ENCODE measurements around the gene HDAC1.

HDAC1 gene

DNA sequence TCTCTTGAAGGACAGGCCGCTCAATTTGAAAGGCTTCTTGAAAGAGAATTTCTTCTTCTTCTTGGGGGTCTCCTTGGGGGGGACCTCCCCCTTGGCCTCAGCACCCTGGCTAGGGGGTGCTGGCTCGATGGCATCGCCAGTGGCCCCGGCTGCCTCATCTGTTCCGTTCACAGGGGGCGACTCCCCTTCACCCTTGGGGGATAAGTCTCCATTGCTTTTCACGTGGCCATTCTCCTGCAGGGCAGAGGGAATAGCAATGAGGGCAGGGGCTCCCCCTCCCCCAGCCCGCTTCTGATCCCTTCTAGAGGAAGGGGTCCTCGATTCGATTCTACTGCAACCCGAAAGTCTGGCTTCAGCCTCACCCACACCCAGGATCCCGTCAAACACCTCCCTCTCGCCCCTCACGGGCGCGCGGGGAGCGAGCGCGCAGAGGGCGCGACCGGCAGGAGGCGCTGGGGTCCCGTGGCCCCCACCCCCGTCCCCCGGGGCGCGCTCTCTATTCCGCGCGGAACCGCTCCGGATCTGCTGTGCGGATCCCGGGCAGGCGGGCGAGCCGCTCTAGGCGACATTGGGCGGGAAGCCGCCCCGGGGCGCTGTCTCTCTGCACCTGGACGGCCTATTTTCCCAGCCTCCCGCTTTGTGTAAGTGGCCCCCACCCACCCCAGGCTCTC, 43.1 kb downstream of the HDAC1 start:
- TF ChIP-seq TCF12 (IDR thresholded peaks at IDR 0.05; ENCODE audit: low read depth): no peak; the same call in 1 of the 2 replicates
- TF ChIP-seq TEAD4 (IDR thresholded peaks at IDR 0.05): no peak
- TF ChIP-seq NFIC (IDR thresholded peaks at IDR 0.05): no peak
- TF ChIP-seq EGR1 (IDR thresholded peaks at IDR 0.05): 0 out of 2 replicates have a peak, but pooled peaks have one; percentile 1
- TF ChIP-seq, protein P1, sequence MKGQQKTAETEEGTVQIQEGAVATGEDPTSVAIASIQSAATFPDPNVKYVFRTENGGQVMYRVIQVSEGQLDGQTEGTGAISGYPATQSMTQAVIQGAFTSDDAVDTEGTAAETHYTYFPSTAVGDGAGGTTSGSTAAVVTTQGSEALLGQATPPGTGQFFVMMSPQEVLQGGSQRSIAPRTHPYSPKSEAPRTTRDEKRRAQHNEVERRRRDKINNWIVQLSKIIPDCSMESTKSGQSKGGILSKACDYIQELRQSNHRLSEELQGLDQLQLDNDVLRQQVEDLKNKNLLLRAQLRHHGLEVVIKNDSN (IDR thresholded peaks at IDR 0.05): no peak
- no peak for TF ChIP-seq EP300 (IDR thresholded peaks at IDR 0.05; ENCODE audit: borderline replicate concordance)
- TF ChIP-seq, protein P2, sequence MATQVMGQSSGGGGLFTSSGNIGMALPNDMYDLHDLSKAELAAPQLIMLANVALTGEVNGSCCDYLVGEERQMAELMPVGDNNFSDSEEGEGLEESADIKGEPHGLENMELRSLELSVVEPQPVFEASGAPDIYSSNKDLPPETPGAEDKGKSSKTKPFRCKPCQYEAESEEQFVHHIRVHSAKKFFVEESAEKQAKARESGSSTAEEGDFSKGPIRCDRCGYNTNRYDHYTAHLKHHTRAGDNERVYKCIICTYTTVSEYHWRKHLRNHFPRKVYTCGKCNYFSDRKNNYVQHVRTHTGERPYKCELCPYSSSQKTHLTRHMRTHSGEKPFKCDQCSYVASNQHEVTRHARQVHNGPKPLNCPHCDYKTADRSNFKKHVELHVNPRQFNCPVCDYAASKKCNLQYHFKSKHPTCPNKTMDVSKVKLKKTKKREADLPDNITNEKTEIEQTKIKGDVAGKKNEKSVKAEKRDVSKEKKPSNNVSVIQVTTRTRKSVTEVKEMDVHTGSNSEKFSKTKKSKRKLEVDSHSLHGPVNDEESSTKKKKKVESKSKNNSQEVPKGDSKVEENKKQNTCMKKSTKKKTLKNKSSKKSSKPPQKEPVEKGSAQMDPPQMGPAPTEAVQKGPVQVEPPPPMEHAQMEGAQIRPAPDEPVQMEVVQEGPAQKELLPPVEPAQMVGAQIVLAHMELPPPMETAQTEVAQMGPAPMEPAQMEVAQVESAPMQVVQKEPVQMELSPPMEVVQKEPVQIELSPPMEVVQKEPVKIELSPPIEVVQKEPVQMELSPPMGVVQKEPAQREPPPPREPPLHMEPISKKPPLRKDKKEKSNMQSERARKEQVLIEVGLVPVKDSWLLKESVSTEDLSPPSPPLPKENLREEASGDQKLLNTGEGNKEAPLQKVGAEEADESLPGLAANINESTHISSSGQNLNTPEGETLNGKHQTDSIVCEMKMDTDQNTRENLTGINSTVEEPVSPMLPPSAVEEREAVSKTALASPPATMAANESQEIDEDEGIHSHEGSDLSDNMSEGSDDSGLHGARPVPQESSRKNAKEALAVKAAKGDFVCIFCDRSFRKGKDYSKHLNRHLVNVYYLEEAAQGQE (IDR thresholded peaks at IDR 0.05; ENCODE audit: low read depth): no peak
- TF ChIP-seq CEBPB (IDR thresholded peaks at IDR 0.05): no peak
- TF ChIP-seq ZBTB7A (IDR thresholded peaks at IDR 0.05; ENCODE audit: low read depth): peak; percentile 92
- peak; percentile 29; the same call in 1 of the 2 replicates for TF ChIP-seq TAF1 (IDR thresholded peaks at IDR 0.05; ENCODE audit: low read depth)
- TF ChIP-seq CREB1 (IDR thresholded peaks at IDR 0.05; ENCODE audit: low read depth): no peak
- no peak for TF ChIP-seq YY1 (IDR thresholded peaks at IDR 0.05; ENCODE audit: low read depth)
- TF ChIP-seq RAD21 (IDR thresholded peaks at IDR 0.05; ENCODE audit: low read depth): no peak; the same call in 1 of the 2 replicates
- TF ChIP-seq, protein P3, sequence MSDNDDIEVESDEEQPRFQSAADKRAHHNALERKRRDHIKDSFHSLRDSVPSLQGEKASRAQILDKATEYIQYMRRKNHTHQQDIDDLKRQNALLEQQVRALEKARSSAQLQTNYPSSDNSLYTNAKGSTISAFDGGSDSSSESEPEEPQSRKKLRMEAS (IDR thresholded peaks at IDR 0.05): peak; percentile 45; the same call in 1 of the 2 replicates
- TF ChIP-seq FOXM1 (IDR thresholded peaks at IDR 0.05; ENCODE audit: borderline replicate concordance, low read depth): no peak

DNA sequence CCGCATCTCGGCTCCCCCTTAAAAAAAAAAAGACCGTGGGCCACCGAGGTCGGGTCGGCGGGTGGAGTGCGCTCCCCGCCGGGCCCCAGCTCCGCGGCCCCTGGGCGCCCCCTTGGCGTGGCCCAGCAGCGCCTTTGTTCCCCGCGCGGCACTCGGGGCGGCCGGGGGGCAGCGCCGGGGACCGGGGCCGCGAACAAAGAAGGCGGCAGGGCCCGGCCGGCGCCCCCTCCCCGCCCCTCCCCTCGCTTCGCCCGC, 43.6 kb downstream of the HDAC1 start:
- TF ChIP-seq, protein P3 (IDR thresholded peaks at IDR 0.05): no peak
- TF ChIP-seq TEAD4 (IDR thresholded peaks at IDR 0.05): no peak
- no peak for TF ChIP-seq CEBPB (IDR thresholded peaks at IDR 0.05)

DNA sequence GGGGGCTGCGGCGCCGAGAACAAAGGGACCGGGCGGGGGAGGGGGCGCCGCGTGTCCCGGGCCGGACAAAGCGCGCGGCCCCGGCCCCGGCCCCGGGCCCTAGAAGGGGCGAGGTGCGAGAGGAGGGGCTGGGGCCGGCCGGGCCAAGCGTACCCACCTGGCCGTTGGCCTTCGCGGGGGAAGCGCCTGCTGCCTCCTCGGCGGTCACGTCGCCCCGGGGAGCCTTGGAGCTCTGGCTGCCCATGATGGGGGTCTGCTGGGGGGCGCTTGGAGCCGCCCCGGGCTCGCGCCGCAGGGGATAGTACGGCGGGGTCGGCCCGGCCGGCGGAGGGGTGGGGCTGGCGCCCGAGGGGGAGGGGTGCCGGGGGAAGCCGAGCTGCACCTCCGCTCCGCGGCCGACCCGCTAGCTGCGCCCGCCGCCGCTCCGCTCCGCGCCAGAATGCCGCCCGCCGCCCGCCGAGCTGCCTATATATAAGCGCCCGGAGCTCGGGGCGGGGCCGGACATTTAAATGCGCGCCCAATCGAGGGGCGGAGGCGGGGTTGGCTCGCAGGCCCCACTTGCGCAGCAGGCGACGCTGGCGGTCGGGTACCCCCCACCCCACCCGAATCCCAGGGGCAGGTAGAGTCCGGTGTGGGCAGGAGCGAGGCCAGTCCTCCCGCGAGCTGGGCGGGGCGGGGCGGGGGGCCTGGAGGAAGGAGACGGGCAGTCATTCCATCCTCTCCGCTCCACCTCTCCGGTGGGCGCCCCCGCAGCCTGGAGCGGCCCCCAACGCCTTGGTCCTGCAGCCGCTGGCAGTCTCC, 44.1 kb downstream of the HDAC1 start, which contains the start of gene MARCKSL1:
Gene MARCKSL1, minus strand, starts transcription at position 444 of the 801 bp plus-strand sequence. Its CDS starts 200 bp downstream, at position 244.
- TF ChIP-seq YY1 (IDR thresholded peaks at IDR 0.05; ENCODE audit: low read depth) (no peak), TAF1 (IDR thresholded peaks at IDR 0.05; ENCODE audit: low read depth) (peak; percentile 81), TEAD4 (IDR thresholded peaks at IDR 0.05) (no peak), NFIC (IDR thresholded peaks at IDR 0.05) (peak; percentile 31; the same call in 1 of the 2 replicates), RAD21 (IDR thresholded peaks at IDR 0.05; ENCODE audit: low read depth) (no peak), ZBTB7A (IDR thresholded peaks at IDR 0.05; ENCODE audit: low read depth) (peak; percentile 94), EP300 (IDR thresholded peaks at IDR 0.05; ENCODE audit: borderline replicate concordance) (no peak), EGR1 (IDR thresholded peaks at IDR 0.05) (no peak; the same call in 1 of the 2 replicates), FOXM1 (IDR thresholded peaks at IDR 0.05; ENCODE audit: borderline replicate concordance, low read depth) (no peak)
- TF ChIP-seq, protein P3 (IDR thresholded peaks at IDR 0.05): 0 out of 2 replicates have a peak, but pooled peaks have one; percentile 28

DNA sequence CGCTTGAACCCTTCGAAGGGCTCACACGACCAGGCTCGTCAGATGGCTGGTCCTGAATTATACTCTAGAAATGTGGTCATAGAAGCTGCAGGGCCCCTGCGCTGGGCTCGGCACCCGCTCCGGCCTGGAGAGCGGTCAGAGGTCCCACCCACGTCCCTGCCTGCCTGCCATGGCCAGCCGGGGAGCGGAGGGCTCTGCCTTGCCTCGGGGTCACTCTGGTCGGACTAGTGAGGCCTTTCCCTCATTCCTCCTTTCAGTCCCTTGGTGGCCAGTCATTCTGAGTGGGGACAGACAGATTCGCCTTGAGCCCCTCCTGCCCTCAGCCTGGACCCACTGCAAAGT, 44.7 kb downstream of the HDAC1 start:
- TF ChIP-seq EGR1 (IDR thresholded peaks at IDR 0.05) (no peak), TAF1 (IDR thresholded peaks at IDR 0.05; ENCODE audit: low read depth) (no peak)

DNA sequence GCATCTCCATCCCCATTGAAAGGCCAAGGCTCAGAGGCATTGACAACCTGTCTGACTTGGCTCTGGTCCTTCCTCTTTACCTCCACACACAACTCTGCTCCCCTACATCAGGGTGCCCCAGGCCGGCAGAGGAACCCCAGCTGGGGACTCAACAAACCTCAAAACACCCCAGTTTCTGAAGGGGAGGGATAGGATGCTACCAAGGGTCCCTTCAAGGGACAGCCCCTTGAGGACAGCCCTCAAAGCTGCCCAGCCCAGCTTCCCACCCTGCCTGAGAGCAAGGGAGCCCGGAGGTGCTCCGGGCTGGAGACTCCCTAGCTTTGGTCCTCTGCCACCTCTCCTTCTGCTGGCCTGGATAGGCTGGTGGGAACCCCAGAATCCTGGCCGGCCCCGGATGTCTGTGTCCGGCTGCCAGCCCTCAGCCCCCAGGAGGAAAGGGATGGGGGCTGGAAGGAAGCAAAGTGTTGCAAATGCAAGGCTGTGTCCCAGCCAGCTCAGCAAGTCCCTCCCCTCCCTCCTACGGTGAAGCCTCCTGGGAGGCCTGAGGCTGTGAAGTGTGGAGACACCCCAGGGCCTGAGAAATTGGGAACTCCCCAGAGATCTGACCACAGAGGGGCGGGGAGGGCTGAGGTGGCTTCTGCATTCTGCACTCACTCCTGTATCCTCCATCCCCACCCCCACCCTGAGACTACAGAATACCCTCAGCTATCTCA, 45.2 kb downstream of the HDAC1 start:
- TF ChIP-seq NFIC (IDR thresholded peaks at IDR 0.05): no peak
- TF ChIP-seq, protein P3 (IDR thresholded peaks at IDR 0.05): no peak
- TF ChIP-seq YY1 (IDR thresholded peaks at IDR 0.05; ENCODE audit: low read depth): no peak

DNA sequence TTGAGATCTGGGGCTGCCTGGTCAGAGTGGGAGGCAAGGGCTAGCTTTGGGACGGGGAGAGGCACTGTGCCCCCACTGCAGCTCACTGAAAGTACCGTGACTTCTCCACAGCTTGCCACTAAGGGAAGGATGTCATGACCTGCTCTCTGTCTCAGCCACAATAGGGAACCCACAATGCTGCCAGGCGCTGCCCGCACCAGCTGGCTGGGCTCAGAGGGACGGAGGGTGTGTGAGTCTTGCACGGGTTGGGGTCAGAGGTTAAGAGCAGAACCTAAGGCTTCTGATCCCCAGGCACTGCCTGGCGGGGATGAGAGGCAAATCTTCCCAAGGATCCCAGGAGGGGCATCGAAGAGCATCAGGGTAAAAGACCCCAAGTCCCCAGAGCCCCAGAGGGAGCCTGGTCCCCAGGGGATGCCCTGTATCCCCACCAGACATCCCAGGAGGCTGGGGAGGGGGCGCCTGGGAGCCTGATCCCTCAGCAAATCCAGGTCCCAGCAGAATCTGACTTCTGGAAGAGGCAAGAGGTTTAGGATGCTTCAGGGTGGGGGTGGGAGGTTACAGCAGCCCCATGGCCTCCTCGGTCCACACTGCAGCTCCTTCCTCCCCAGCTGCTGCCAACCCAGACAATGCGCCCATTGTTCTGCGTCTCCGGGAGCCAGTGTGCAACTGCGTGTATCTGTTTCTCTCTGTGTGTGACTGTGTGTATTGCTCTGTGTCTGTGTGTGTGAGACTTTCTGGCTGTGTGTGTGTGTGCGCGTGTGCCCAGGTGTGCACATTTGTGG, 46.2 kb downstream of the HDAC1 start:
- TF ChIP-seq TCF12 (IDR thresholded peaks at IDR 0.05; ENCODE audit: low read depth): no peak
- TF ChIP-seq EP300 (IDR thresholded peaks at IDR 0.05; ENCODE audit: borderline replicate concordance): no peak
- TF ChIP-seq, protein P2 (IDR thresholded peaks at IDR 0.05; ENCODE audit: low read depth): no peak
- no peak for TF ChIP-seq CREB1 (IDR thresholded peaks at IDR 0.05; ENCODE audit: low read depth)
- no peak for TF ChIP-seq EGR1 (IDR thresholded peaks at IDR 0.05)
- no peak for TF ChIP-seq TEAD4 (IDR thresholded peaks at IDR 0.05)
- no peak for TF ChIP-seq YY1 (IDR thresholded peaks at IDR 0.05; ENCODE audit: low read depth)
- no peak for TF ChIP-seq FOXM1 (IDR thresholded peaks at IDR 0.05; ENCODE audit: borderline replicate concordance, low read depth)
- TF ChIP-seq, protein P3 (IDR thresholded peaks at IDR 0.05): no peak
- TF ChIP-seq NFIC (IDR thresholded peaks at IDR 0.05): no peak
- TF ChIP-seq TAF1 (IDR thresholded peaks at IDR 0.05; ENCODE audit: low read depth): no peak
- TF ChIP-seq ZBTB7A (IDR thresholded peaks at IDR 0.05; ENCODE audit: low read depth): no peak
- TF ChIP-seq, protein P1 (IDR thresholded peaks at IDR 0.05): no peak
- no peak for TF ChIP-seq CEBPB (IDR thresholded peaks at IDR 0.05)
- no peak for TF ChIP-seq RAD21 (IDR thresholded peaks at IDR 0.05; ENCODE audit: low read depth)

All from Ishikawa (cell line).